GM12878 (cell line): ENCODE data around the gene SAAL1. TPM values are rescaled to one million over a fixed set of nuclear protein-coding genes. Genes with fewer than 3 reads are reported as not detected.

Source experiments
- BCL11A ChIP-seq: IDR thresholded peaks from 2 replicates; pipeline ENCODE4 v1.6.1; 2011; ENCODE audit warnings: low read depth, low read length
- CHD2 ChIP-seq: IDR thresholded peaks from 2 replicates; pipeline ENCODE4 v1.6.1; 2011; ENCODE audit warnings: low read depth, low read length, improper control_type of control experiment, borderline replicate concordance
- FOS ChIP-seq: IDR thresholded peaks from 3 replicates; pipeline ENCODE4 v1.6.1; 2011; ENCODE audit warnings: borderline replicate concordance; ENCODE audit not compliant: insufficient read length; ENCODE audit errors: extremely low read depth
- FOXM1 ChIP-seq: IDR thresholded peaks from 2 replicates; pipeline ENCODE4 v1.6.1; 2012; ENCODE audit warnings: low read depth, mild to moderate bottlenecking, inconsistent platforms, low read length, moderate library complexity
- HCFC1 ChIP-seq: fragments of 150-350 bp; IDR thresholded peaks from 2 replicates; pipeline ENCODE4 v1.6.1; 2014; ENCODE audit warnings: low read length
- IKZF1 ChIP-seq: fragments of 450-650 bp; conservative IDR thresholded peaks from 2 replicates; pipeline ENCODE4 v1.6.1; 2017; ENCODE audit warnings: antibody characterized with exemption, mild to moderate bottlenecking
- MEF2A ChIP-seq: IDR thresholded peaks from 2 replicates; pipeline ENCODE4 v1.6.1; 2011; ENCODE audit warnings: low read depth, mild to moderate bottlenecking, low read length, moderate library complexity; ENCODE audit not compliant: insufficient read depth
- MXI1 ChIP-seq: fragments of 150-350 bp; IDR thresholded peaks from 2 replicates; pipeline ENCODE4 v1.6.1; 2011; ENCODE audit warnings: low read depth, mild to moderate bottlenecking, inconsistent platforms, low read length, improper control_type of control experiment
- MYB ChIP-seq: fragments of 150-350 bp; IDR thresholded peaks from 2 replicates; pipeline ENCODE4 v1.6.1; 2014; ENCODE audit warnings: mild to moderate bottlenecking, low read depth, low read length, borderline replicate concordance
- MYC ChIP-seq: IDR thresholded peaks from 2 replicates; pipeline ENCODE4 v1.6.1; 2011; ENCODE audit warnings: mild to moderate bottlenecking, low read length, moderate library complexity, inconsistent platforms; ENCODE audit not compliant: insufficient read depth, insufficient replicate concordance, insufficient read length, severe bottlenecking
- NBN ChIP-seq: fragments of 450-650 bp; IDR thresholded peaks from 2 replicates; pipeline ENCODE4 v1.6.1; 2016
- POLR2A ChIP-seq: IDR thresholded peaks from 2 replicates; pipeline ENCODE4 v1.6.1; 2011; ENCODE audit warnings: low read depth, mild to moderate bottlenecking, low read length
- RCOR1 ChIP-seq: conservative IDR thresholded peaks from 2 replicates; pipeline ENCODE4 v1.6.1; 2012; ENCODE audit warnings: low read depth, low read length, improper control_type of control experiment
- SMAD5 ChIP-seq: IDR thresholded peaks from 2 replicates; pipeline ENCODE4 v1.6.1; 2016; ENCODE audit warnings: antibody characterized with exemption, low read depth
- SREBF1 ChIP-seq: IDR thresholded peaks from 2 replicates; pipeline ENCODE4 v1.6.1; 2012; ENCODE audit warnings: mild to moderate bottlenecking, low read length
- SREBF2 ChIP-seq: IDR thresholded peaks from 2 replicates; pipeline ENCODE4 v1.6.1; 2012; ENCODE audit warnings: mild to moderate bottlenecking, low read length
- SUPT20H ChIP-seq: IDR thresholded peaks from 2 replicates; pipeline ENCODE4 v1.6.1; 2011; ENCODE audit warnings: low read depth, mild to moderate bottlenecking, low read length, moderate library complexity, borderline replicate concordance; ENCODE audit not compliant: control insufficient read depth
- SUZ12 ChIP-seq: fragments of 200-600 bp; sonication (generic); IDR thresholded peaks from one replicate; pipeline ENCODE4 v1.6.1; 2018; ENCODE audit warnings: antibody characterized with exemption, mild to moderate bottlenecking; ENCODE audit not compliant: unreplicated experiment
- TARDBP ChIP-seq: IDR thresholded peaks from 2 replicates; pipeline ENCODE4 v1.6.1; 2016; ENCODE audit warnings: borderline replicate concordance
- ZNF384 ChIP-seq: IDR thresholded peaks from 2 replicates; pipeline ENCODE4 v1.6.1; 2012; ENCODE audit warnings: low read depth, mild to moderate bottlenecking, low read length, improper control_type of control experiment, borderline replicate concordance
- polyA plus RNA-seq, 11 experiments: library from polyadenylated mRNA; depleted of rRNA in 4 of 11; unstranded in 6 of 11; stranded (reverse) in 5 of 11; fragments of >200 nt; fragmentation: Nextera tagmentation in 4 of 11; fragmentation: Illumina TruSeq in 1 of 11; extraction: Ambion mirVana in 4 of 11; extraction: Trizol in 1 of 11; gene quantifications; 1 replicate in 1 of 11; 2 replicates in 10 of 11; pipeline versions ENCODE4 v1.2.1 to v1.2.3, GENCODE V29; 2011 to 2016; ENCODE audit warnings: inconsistent platforms in 2 of 11, missing spikeins in 2 of 11, low read depth in 1 of 11
- total RNA-seq, 4 experiments: library from RNA; depleted of rRNA in 3 of 4; stranded (reverse); fragments of >200 nt in 3 of 4; fragmentation: Illumina TruSeq in 1 of 4; extraction: Trizol in 1 of 4; gene quantifications; 2 replicates each; pipeline versions ENCODE4 v1.2.1 to v1.2.3, GENCODE V29; 2013 to 2021
- TF ChIP-seq, protein P1 (sequence below): IDR thresholded peaks from 2 replicates; pipeline ENCODE4 v1.6.1; 2012; ENCODE audit warnings: low read depth, low read length, improper control_type of control experiment
- TF ChIP-seq, protein P2 (sequence below): fragments of 450-650 bp; IDR thresholded peaks from 2 replicates; pipeline ENCODE4 v1.6.1; 2014; ENCODE audit warnings: mild to moderate bottlenecking
- TF ChIP-seq, protein P3 (sequence below): IDR thresholded peaks from 2 replicates; pipeline ENCODE4 v1.6.1; 2012; ENCODE audit warnings: low read length, inconsistent platforms
- TF ChIP-seq, protein P4 (sequence below): fragments of 450-650 bp; IDR thresholded peaks from 2 replicates; pipeline ENCODE4 v1.6.1; 2016; ENCODE audit warnings: mild to moderate bottlenecking, moderate library complexity, borderline replicate concordance

The SAAL1 gene
- total and polyA plus RNA-seq, 10 of the 15 experiments (the other 5 are each of a cell fraction or from before 2014, with no cell fraction given) = 26.3 to 59.4 (median 43.8) TPM

DNA sequence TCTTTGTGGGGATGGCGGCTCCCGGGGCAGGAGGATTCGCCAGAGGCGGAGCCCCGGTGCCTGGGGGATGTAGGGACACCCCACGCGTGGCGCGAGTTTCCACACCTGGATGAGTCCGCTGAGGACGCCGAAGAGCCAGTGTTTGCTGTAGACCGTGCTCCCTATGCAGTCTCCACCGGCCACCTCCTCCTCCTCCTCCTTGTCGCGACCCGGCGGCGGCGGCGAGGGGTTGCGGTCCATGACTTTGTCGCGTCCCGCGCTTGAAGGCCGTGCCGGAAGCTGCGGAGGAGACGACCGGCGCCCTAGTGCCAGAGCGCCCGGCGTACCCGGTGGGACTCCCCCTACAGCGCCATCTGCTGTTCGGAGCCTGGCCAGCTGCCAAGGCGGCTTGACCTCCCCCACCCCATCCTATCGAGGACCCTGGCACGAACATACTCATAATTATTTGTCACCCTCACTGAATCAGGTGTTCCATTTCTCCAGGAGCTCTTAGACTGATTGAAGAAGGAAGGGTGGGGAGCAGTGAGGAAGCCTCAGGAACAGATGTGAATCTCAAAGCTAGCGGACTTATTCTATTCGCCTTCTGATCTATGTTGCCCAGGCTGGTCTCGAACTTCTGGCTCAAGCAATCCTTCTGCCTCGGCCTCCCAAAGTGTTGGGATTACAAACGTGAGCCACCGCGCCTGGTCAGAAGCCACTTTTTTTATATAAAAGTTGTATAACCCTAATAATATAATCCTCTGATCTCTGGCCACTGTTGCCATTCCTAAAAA is at the start of gene SAAL1 (continued):
- TF ChIP-seq MEF2A = no peak
- TF ChIP-seq, protein P1, sequence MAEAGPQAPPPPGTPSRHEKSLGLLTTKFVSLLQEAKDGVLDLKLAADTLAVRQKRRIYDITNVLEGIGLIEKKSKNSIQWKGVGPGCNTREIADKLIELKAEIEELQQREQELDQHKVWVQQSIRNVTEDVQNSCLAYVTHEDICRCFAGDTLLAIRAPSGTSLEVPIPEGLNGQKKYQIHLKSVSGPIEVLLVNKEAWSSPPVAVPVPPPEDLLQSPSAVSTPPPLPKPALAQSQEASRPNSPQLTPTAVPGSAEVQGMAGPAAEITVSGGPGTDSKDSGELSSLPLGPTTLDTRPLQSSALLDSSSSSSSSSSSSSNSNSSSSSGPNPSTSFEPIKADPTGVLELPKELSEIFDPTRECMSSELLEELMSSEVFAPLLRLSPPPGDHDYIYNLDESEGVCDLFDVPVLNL = peak; percentile 62; the same call in 1 of the 2 replicates
- TF ChIP-seq, protein P2, sequence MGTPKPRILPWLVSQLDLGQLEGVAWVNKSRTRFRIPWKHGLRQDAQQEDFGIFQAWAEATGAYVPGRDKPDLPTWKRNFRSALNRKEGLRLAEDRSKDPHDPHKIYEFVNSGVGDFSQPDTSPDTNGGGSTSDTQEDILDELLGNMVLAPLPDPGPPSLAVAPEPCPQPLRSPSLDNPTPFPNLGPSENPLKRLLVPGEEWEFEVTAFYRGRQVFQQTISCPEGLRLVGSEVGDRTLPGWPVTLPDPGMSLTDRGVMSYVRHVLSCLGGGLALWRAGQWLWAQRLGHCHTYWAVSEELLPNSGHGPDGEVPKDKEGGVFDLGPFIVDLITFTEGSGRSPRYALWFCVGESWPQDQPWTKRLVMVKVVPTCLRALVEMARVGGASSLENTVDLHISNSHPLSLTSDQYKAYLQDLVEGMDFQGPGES = no peak
- 0 out of 2 replicates have a peak, but pooled peaks have one; percentile 37 for TF ChIP-seq SMAD5
- peak; percentile 32; the same call in 1 of the 2 replicates for TF ChIP-seq MXI1
- peak; percentile 83 for TF ChIP-seq IKZF1
- no peak for TF ChIP-seq ZNF384
- no peak for TF ChIP-seq SUPT20H
- TF ChIP-seq MYB = no peak
- no peak for TF ChIP-seq RCOR1
- 0 out of 2 replicates have a peak, but pooled peaks have one; percentile 69 for TF ChIP-seq NBN
- TF ChIP-seq HCFC1 = peak; percentile 51
- TF ChIP-seq SREBF2 = no peak
- TF ChIP-seq BCL11A = no peak
- TF ChIP-seq MYC = peak; percentile 71
- TF ChIP-seq SREBF1 = no peak
- TF ChIP-seq CHD2 = peak; percentile 70; the same call in 1 of the 2 replicates
- TF ChIP-seq, protein P3, sequence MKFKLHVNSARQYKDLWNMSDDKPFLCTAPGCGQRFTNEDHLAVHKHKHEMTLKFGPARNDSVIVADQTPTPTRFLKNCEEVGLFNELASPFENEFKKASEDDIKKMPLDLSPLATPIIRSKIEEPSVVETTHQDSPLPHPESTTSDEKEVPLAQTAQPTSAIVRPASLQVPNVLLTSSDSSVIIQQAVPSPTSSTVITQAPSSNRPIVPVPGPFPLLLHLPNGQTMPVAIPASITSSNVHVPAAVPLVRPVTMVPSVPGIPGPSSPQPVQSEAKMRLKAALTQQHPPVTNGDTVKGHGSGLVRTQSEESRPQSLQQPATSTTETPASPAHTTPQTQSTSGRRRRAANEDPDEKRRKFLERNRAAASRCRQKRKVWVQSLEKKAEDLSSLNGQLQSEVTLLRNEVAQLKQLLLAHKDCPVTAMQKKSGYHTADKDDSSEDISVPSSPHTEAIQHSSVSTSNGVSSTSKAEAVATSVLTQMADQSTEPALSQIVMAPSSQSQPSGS = no peak
- no peak for TF ChIP-seq FOXM1
- TF ChIP-seq TARDBP = no peak
- TF ChIP-seq POLR2A = peak; percentile 92
- TF ChIP-seq, protein P4, sequence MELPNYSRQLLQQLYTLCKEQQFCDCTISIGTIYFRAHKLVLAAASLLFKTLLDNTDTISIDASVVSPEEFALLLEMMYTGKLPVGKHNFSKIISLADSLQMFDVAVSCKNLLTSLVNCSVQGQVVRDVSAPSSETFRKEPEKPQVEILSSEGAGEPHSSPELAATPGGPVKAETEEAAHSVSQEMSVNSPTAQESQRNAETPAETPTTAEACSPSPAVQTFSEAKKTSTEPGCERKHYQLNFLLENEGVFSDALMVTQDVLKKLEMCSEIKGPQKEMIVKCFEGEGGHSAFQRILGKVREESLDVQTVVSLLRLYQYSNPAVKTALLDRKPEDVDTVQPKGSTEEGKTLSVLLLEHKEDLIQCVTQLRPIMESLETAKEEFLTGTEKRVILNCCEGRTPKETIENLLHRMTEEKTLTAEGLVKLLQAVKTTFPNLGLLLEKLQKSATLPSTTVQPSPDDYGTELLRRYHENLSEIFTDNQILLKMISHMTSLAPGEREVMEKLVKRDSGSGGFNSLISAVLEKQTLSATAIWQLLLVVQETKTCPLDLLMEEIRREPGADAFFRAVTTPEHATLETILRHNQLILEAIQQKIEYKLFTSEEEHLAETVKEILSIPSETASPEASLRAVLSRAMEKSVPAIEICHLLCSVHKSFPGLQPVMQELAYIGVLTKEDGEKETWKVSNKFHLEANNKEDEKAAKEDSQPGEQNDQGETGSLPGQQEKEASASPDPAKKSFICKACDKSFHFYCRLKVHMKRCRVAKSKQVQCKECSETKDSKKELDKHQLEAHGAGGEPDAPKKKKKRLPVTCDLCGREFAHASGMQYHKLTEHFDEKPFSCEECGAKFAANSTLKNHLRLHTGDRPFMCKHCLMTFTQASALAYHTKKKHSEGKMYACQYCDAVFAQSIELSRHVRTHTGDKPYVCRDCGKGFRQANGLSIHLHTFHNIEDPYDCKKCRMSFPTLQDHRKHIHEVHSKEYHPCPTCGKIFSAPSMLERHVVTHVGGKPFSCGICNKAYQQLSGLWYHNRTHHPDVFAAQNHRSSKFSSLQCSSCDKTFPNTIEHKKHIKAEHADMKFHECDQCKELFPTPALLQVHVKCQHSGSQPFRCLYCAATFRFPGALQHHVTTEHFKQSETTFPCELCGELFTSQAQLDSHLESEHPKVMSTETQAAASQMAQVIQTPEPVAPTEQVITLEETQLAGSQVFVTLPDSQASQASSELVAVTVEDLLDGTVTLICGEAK = peak; percentile 74
- no peak for TF ChIP-seq SUZ12
- no peak for TF ChIP-seq FOS
